ENCODE measurements around the gene NPY. TPM values are rescaled to one million over a fixed set of nuclear protein-coding genes. Genes with fewer than 3 reads are reported as not detected.

NPY gene
- polyA plus RNA-seq, 1 donor, result 19.9 TPM

- no peak for DNase-seq (ENCODE audit: low read depth)
These were observed 29.8 kb downstream of the NPY start for GRCh38 chr7:24313777-24314176.

GRCh38 chr7:24316340-24316739, 32.4 kb downstream of the NPY start:
- DNase-seq (ENCODE audit: low read depth), result no peak

- no peak for DNase-seq (ENCODE audit: low read depth)
These were observed 34.3 kb downstream of the NPY start for GRCh38 chr7:24318326-24318725.

GRCh38 chr7:24319209-24319608, 35.2 kb downstream of the NPY start:
- DNase-seq (ENCODE audit: low read depth), result no peak

- DNase-seq (ENCODE audit: low read depth), result no peak
These were observed 40.0 kb downstream of the NPY start for GRCh38 chr7:24323961-24324480.

- DNase-seq (ENCODE audit: low read depth), result no peak
These were observed 41.7 kb downstream of the NPY start for GRCh38 chr7:24325708-24326107.

- DNase-seq (ENCODE audit: low read depth), result no peak
These were observed 44.1 kb downstream of the NPY start for GRCh38 chr7:24328050-24328449.

GRCh38 chr7:24328894-24329293, 44.9 kb downstream of the NPY start:
- DNase-seq (ENCODE audit: low read depth), result no peak

- no peak for DNase-seq (ENCODE audit: low read depth)
These were observed 50.0 kb downstream of the NPY start for GRCh38 chr7:24334012-24334411.

GRCh38 chr7:24334627-24335026, 50.6 kb downstream of the NPY start:
- no peak for DNase-seq (ENCODE audit: low read depth)

- DNase-seq (ENCODE audit: low read depth), result no peak
These were observed 52.5 kb downstream of the NPY start for GRCh38 chr7:24336461-24336860.

- no peak for DNase-seq (ENCODE audit: low read depth)
These were observed 53.2 kb downstream of the NPY start for GRCh38 chr7:24337180-24337579.

GRCh38 chr7:24339575-24339974, 55.6 kb downstream of the NPY start:
- DNase-seq (ENCODE audit: low read depth), result no peak

- no peak for DNase-seq (ENCODE audit: low read depth)
These were observed 56.7 kb downstream of the NPY start for GRCh38 chr7:24340727-24341126.

Data from forelimb muscle (tissue), 1 donor.